GM20431 (cell line): ENCODE measurements around the gene FRYL.
"Not testable (repeated sequence)": the region's sequence is repeated elsewhere in the genome, so short reads cannot be mapped to it uniquely, and the experiment has no call there.

ENCODE experiments used
- in situ Hi-C: fragments of 300-500 bp; cut with MseI, MboI; formaldehyde crosslinking; loops from one replicate; pipeline ENCODE4 v1.15.0; 2020; ENCODE audit warnings: low sequenced_read_pairs; ENCODE audit not compliant: unreplicated experiment

FRYL gene

DNA sequence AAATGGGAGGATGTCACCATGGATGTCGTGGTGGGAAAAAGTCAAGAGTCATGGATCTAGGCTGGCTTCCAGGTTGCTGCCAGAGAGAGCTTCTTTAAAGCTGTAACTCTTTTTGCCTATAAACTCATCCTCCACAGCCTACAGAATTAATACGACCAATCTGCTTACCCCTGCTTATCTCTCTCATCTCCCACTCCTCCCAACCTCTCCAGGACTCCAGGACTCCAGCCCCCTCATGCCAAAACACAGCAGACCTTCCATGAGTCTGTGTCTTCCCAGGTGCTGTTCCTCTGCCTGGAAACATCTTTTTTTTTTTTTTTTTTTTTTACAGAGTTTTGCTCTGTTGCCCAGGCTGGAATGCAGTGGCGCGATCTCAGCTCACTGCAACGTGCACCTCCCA, 312.2 kb downstream of the FRYL start:
- in situ Hi-C loops, result no loop called here

- in situ Hi-C loops, result no loop called here
Observed at GRCh38 chr4:48467442-48467841, 312.6 kb downstream of the FRYL start.

GRCh38 chr4:48462363-48462762, 317.7 kb downstream of the FRYL start:
- in situ Hi-C loops, result no loop called here

- in situ Hi-C loops, result no loop called here
Observed at GRCh38 chr4:48461000-48461399, 319.1 kb downstream of the FRYL start.

GRCh38 chr4:48454591-48454990, 325.5 kb downstream of the FRYL start:
- in situ Hi-C loops, result no loop called here

DNA sequence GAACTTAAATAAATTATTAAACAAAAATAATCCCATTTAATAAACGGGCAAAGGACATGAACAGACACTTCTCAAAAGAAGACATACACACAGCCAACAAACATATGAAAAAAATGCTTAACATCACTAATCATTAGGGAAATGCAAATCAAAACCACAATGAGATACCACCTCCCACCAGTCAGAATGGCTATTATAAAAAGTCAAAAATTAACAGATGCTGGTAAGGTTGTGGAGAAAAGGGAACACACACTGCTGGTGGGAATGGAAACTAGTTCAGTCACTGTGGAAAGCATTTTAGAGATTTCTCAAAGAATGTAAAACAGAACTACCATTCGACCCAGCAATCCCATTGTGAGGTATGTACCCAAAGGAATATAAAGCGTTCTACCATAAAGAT, 328.4 kb downstream of the FRYL start:
- in situ Hi-C loops, result not testable (repeated sequence)

DNA sequence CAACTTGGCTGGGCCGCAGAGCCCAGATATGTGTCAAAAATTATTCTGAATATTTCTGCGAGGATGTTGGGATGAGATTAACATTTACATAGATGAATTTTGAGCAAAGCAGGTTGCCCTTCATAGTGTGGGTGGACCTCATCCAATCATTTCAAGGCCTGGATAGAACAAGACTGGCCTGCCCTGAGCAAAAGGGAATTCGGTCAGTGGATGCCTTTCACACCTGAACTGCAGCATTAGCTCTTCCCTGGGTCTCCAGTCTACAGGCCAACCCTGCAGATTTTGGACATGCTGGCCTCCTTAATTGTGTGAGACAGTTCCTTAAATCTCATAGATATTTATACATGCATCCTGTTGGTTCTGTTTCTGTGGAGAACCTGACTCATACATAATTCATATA, 329.3 kb downstream of the FRYL start:
- in situ Hi-C loops, result no loop called here

DNA sequence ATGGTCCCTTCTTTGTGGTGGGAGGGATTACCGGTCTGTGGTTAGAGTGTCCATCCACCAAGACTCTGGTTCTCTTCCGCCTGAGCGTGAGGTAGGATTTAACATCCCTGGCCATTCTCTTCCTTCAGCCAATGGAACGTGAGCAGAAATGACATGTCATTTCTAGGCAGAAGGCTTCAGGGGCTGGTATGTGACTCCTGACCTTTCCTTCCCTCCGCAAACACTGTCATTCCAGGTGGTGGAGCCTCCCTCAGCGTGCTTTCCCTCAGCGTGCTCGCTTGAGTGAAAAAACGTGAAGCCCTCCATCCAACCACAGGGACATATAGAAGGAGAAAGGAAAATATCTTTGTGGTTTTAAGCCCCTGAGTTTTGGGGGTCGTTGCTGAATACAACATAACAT, 330.9 kb downstream of the FRYL start:
- in situ Hi-C loops, result no loop called here
